GM13977 (cell line): ENCODE measurements around the gene DERA.
A peak's percentile ranks its signal among the peaks of the same experiment; 100 is the strongest.

Experiments
- DNase-seq: peaks from one replicate; pipeline ENCODE4 v3.0.0; 2012; ENCODE audit warnings: low spot score
- CTCF ChIP-seq: IDR thresholded peaks from 2 replicates; pipeline ENCODE4 v1.5.1; 2012; ENCODE audit warnings: mild to moderate bottlenecking, control low read depth; ENCODE audit not compliant: insufficient read depth; ENCODE audit errors: extremely low read depth, missing control alignments
- in situ Hi-C: fragments of 300-500 bp; cut with MboI; formaldehyde crosslinking; loops from one replicate; pipeline ENCODE4 v1.12.0; 2022; ENCODE audit warnings: low sequenced_read_pairs, low pct_unique_long_range_greater_than_20kb, mixed read lengths, inconsistent platforms; ENCODE audit not compliant: unreplicated experiment

DERA gene

GRCh38 chr12:15910864-15911721 is at the start of gene DERA:
DERA (plus strand) TSS chr12:15911332; CDS start chr12:15911384, 52 bp downstream.
- peak; percentile 74 for DNase-seq
- in situ Hi-C loops = loop anchor here (25.0 kb wide), 1 partner anchor 451 kb away; no protein-coding TSS in a partner anchor
- TF ChIP-seq CTCF = no peak

- in situ Hi-C loops = loop anchor here (25.0 kb wide), 1 partner anchor 624 kb away; no protein-coding TSS in a partner anchor
- no peak for DNase-seq
- no peak for TF ChIP-seq CTCF
Measured at GRCh38 chr12:15861404-15861803, 49.7 kb upstream of the DERA start.

- DNase-seq = no peak
- in situ Hi-C loops = loop anchor here (25.0 kb wide), 1 partner anchor 626 kb away; no protein-coding TSS in a partner anchor
- TF ChIP-seq CTCF = no peak
Measured at GRCh38 chr12:15862840-15863239, 48.3 kb upstream of the DERA start.

GRCh38 chr12:15863372-15863771 is 47.8 kb upstream of the DERA start:
- no peak for TF ChIP-seq CTCF
- no peak for DNase-seq
- in situ Hi-C loops = loop anchor here (25.0 kb wide), 1 partner anchor 626 kb away; no protein-coding TSS in a partner anchor

- no peak for DNase-seq
- no peak for TF ChIP-seq CTCF
- in situ Hi-C loops = loop anchor here (25.0 kb wide), 1 partner anchor 627 kb away; no protein-coding TSS in a partner anchor
Measured at GRCh38 chr12:15863984-15864383, 47.1 kb upstream of the DERA start.

- in situ Hi-C loops = loop anchor here (25.0 kb wide), 1 partner anchor 631 kb away; no protein-coding TSS in a partner anchor
- DNase-seq = no peak
Measured at GRCh38 chr12:15868186-15868585, 42.9 kb upstream of the DERA start.

More at GRCh38 chr12:15868186-15868585, 42.9 kb upstream of the DERA start:
- TF ChIP-seq CTCF = no peak
